Nephron progenitor cell (in vitro differentiated cells): ENCODE measurements around the gene SFI1.
"Not testable (repeated sequence)": the region's sequence is repeated elsewhere in the genome, so short reads cannot be mapped to it uniquely, and the experiment has no call there.

ENCODE experiments used
- DNase-seq: peaks from one replicate; pipeline ENCODE4 v3.0.0; 2021
- H3K27ac Mint-ChIP-seq: 2 replicates; pipeline ENCODE4 v1.8.0; 2021; ENCODE audit warnings: mild to moderate bottlenecking, moderate library complexity, mixed read lengths
- H3K27me3 Mint-ChIP-seq: 2 replicates; pipeline ENCODE4 v1.8.0; 2021; ENCODE audit warnings: mild to moderate bottlenecking, low read depth, mixed read lengths; ENCODE audit not compliant: poor library complexity
- H3K36me3 Mint-ChIP-seq: 2 replicates; pipeline ENCODE4 v1.8.0; 2021; ENCODE audit warnings: low read depth, mixed read lengths
- H3K4me1 Mint-ChIP-seq: 2 replicates; pipeline ENCODE4 v1.8.0; 2021; ENCODE audit warnings: mixed read lengths
- H3K4me3 Mint-ChIP-seq: 2 replicates; pipeline ENCODE4 v1.8.0; 2021; ENCODE audit warnings: mild to moderate bottlenecking, moderate library complexity, mixed read lengths
- H3K9me3 Mint-ChIP-seq: 2 replicates; pipeline ENCODE4 v1.8.0; 2021; ENCODE audit warnings: mild to moderate bottlenecking, moderate library complexity, mixed read lengths
- CTCF ChIP-seq: fragments of 200-600 bp; sonication (generic); IDR thresholded peaks from 2 replicates; pipeline ENCODE4 v1.5.0; 2021; ENCODE audit warnings: antibody characterized with exemption

SFI1 gene

GRCh38 chr22:31532060-31532459, 35.7 kb downstream of the SFI1 start:
- Mint-ChIP-seq H3K9me3 (peaks cover 1% of the 10 kb centered on the region), H3K4me3 (no peak overlapping the region), H3K27me3 (no peaks in the 10 kb centered on the region), H3K4me1 (peaks cover 20% of the 10 kb centered on the region), H3K27ac (peak overlapping the region; percentile 13), H3K36me3 (peaks cover 30% of the 10 kb centered on the region)
- DNase-seq, result no peak
- no peak for TF ChIP-seq CTCF

- Mint-ChIP-seq H3K9me3 (no peaks in the 10 kb centered on the region), H3K4me3 (no peak overlapping the region), H3K4me1 (peaks cover 20% of the 10 kb centered on the region), H3K36me3 (peaks cover 27% of the 10 kb centered on the region), H3K27me3 (no peaks in the 10 kb centered on the region), H3K27ac (peak overlapping the region; percentile 13)
- DNase-seq, result no peak
- TF ChIP-seq CTCF, result no peak
Measured at GRCh38 chr22:31533374-31533773, 37.0 kb downstream of the SFI1 start.

- DNase-seq, result no peak
- no peak for TF ChIP-seq CTCF
- Mint-ChIP-seq H3K4me1 (peaks cover 26% of the 10 kb centered on the region), H3K9me3 (no peaks in the 10 kb centered on the region), H3K27me3 (no peaks in the 10 kb centered on the region), H3K36me3 (peaks cover 20% of the 10 kb centered on the region), H3K4me3 (no peak overlapping the region), H3K27ac (no peak overlapping the region)
Measured at GRCh38 chr22:31537019-31537535, 40.7 kb downstream of the SFI1 start.

- H3K27ac Mint-ChIP-seq, result peak overlapping the region; percentile 46
- TF ChIP-seq CTCF, result no peak
- H3K4me3 Mint-ChIP-seq, result no peak overlapping the region
- no peaks in the 10 kb centered on the region for H3K9me3 Mint-ChIP-seq
- peaks cover 19% of the 10 kb centered on the region for H3K4me1 Mint-ChIP-seq
- H3K36me3 Mint-ChIP-seq, result peaks cover 20% of the 10 kb centered on the region
- no peak for DNase-seq
- H3K27me3 Mint-ChIP-seq, result no peaks in the 10 kb centered on the region
Measured at GRCh38 chr22:31538815-31539214, 42.5 kb downstream of the SFI1 start.

- H3K9me3 Mint-ChIP-seq, H3K4me3 Mint-ChIP-seq, H3K4me1 Mint-ChIP-seq, H3K27ac Mint-ChIP-seq, H3K27me3 Mint-ChIP-seq, DNase-seq: not testable (repeated sequence)
- H3K36me3 Mint-ChIP-seq, result peaks cover 11% of the 10 kb centered on the region
Measured at GRCh38 chr22:31540166-31540565, 43.8 kb downstream of the SFI1 start.

- TF ChIP-seq CTCF, result no peak
Measured at GRCh38 chr22:31540966-31541365, 44.6 kb downstream of the SFI1 start.

More at GRCh38 chr22:31540966-31541365, 44.6 kb downstream of the SFI1 start:
- Mint-ChIP-seq H3K27ac (peak overlapping the region; percentile 2), H3K9me3 (no peaks in the 10 kb centered on the region), H3K4me1 (peaks cover 9% of the 10 kb centered on the region), H3K27me3 (no peaks in the 10 kb centered on the region), H3K36me3 (peaks cover 11% of the 10 kb centered on the region), H3K4me3 (no peak overlapping the region)
- no peak for DNase-seq
